ENCODE data around the gene POTED.
"Not testable (repeated sequence)": the region's sequence is repeated elsewhere in the genome, so short reads cannot be mapped to it uniquely, and the experiment has no call there.

Gene POTED

GRCh38 chr21:13609477-13609876 lies at the start of gene POTED:
POTED (plus strand) TSS chr21:13609777; CDS start chr21:13610229, 452 bp downstream.
- not testable (repeated sequence) for H3K4me3 ChIP-seq (ENCODE audit: low read depth, low read length)

DNA sequence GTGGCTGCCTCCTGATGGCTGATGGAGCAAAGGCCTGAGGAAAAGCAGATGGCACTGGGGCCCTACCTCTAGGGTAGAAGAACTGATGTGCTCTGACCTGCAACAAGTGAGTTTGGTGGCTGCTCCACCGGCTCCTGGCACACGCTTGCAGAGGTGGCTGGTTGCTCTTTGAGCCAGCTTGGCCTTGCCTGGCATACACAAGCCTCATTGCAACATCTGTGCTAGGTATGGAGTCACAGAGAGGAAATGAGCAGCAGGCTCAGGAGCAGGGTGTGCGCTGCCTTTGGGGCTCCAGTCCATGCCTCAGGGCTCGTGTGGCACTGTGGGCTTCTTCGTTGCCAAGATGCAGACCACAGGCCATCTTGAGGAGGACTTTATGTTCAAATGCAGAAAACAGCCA lies 40.5 kb downstream of the POTED start:
- H3K4me3 ChIP-seq (ENCODE audit: low read depth, low read length), result not testable (repeated sequence)

DNA sequence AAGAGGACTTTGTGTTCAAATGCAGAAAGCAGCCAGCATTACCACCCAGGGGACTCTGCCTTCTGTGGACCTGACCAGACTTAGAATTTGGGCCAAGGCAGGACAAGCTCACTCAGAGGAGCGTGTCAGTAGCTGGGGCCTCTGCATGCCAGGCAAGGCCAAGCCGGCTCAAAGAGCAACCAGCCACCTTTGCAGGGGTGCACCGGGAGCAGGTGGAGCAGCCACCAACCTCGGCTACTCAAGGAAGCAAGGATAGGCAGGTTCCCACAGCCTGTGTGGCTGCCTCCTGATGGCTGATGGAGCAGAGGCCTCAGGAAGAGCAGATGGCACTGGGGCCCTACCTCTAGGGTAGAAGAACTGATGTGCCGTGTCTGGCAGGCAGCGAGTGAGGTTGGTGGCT lies 42.2 kb downstream of the POTED start:
- H3K4me3 ChIP-seq (ENCODE audit: low read depth, low read length), result not testable (repeated sequence)

Data from iPS-11a (cell line).